WERI-Rb-1 (cell line): ENCODE data around the gene UBE2QL1.

Experiments
- DNase-seq: peaks from one replicate; pipeline ENCODE4 v3.0.0-alpha.2; 2020
- H3K27ac ChIP-seq: fragments of 250-450 bp; sonication (Bioruptor Pico); 2 replicates; pipeline ENCODE4 v1.5.1; 2020; ENCODE audit warnings: mild to moderate bottlenecking, moderate library complexity
- H3K27me3 ChIP-seq: fragments of 250-450 bp; sonication (Bioruptor Pico); 2 replicates; pipeline ENCODE4 v1.5.1; 2021; ENCODE audit warnings: mild to moderate bottlenecking, low read depth, moderate library complexity; ENCODE audit not compliant: insufficient read depth, severe bottlenecking
- H3K36me3 ChIP-seq: fragments of 250-450 bp; sonication (Bioruptor Pico); 2 replicates; pipeline ENCODE4 v1.5.1; 2020; ENCODE audit warnings: mild to moderate bottlenecking, moderate library complexity
- H3K4me3 ChIP-seq: 2 replicates; pipeline ENCODE4 v1.5.1; 2011; ENCODE audit warnings: low read depth, mild to moderate bottlenecking, control low read depth, low read length
- H3K9me3 ChIP-seq: fragments of 250-450 bp; sonication (Bioruptor Pico); 2 replicates; pipeline ENCODE4 v1.5.1; 2021; ENCODE audit warnings: mild to moderate bottlenecking, moderate library complexity; ENCODE audit not compliant: severe bottlenecking
- CTCF ChIP-seq: IDR thresholded peaks from 2 replicates; pipeline ENCODE4 v1.5.1; 2011; ENCODE audit warnings: low read depth, mild to moderate bottlenecking, control low read depth, inconsistent platforms, low read length

Gene UBE2QL1

GRCh38 chr5:6404129-6404528 is 44.5 kb upstream of the UBE2QL1 start:
- Histone ChIP-seq H3K36me3 (no peaks in the 10 kb centered on the region), H3K27me3 (peaks cover 72% of the 10 kb centered on the region), H3K4me3 (no peak overlapping the region), H3K27ac (no peak overlapping the region), H3K9me3 (no peaks in the 10 kb centered on the region)
- no peak for DNase-seq
- no peak for TF ChIP-seq CTCF

- Histone ChIP-seq H3K4me3 (no peak overlapping the region), H3K36me3 (no peaks in the 10 kb centered on the region), H3K9me3 (no peaks in the 10 kb centered on the region), H3K27me3 (peaks cover 75% of the 10 kb centered on the region), H3K27ac (no peak overlapping the region)
- TF ChIP-seq CTCF: no peak
- DNase-seq: no peak
Observed at GRCh38 chr5:6405591-6405990, 43.1 kb upstream of the UBE2QL1 start.

GRCh38 chr5:6407558-6408259 is 41.0 kb upstream of the UBE2QL1 start:
- no peak for TF ChIP-seq CTCF

GRCh38 chr5:6408260-6408596 is 40.4 kb upstream of the UBE2QL1 start:
- no peak overlapping the region for H3K27ac ChIP-seq
- H3K4me3 ChIP-seq: no peak overlapping the region
- no peak for TF ChIP-seq CTCF

More at GRCh38 chr5:6407558-6408259, 41.0 kb upstream of the UBE2QL1 start:
- DNase-seq: no peak
- H3K4me3 ChIP-seq: no peak overlapping the region
- H3K36me3 ChIP-seq: no peaks in the 10 kb centered on the region
- H3K9me3 ChIP-seq: no peaks in the 10 kb centered on the region
- peaks cover 72% of the 10 kb centered on the region for H3K27me3 ChIP-seq
- no peak overlapping the region for H3K27ac ChIP-seq

GRCh38 chr5:6408627-6409446 is 39.8 kb upstream of the UBE2QL1 start:
- Histone ChIP-seq H3K27me3 (peaks cover 65% of the 10 kb centered on the region), H3K4me3 (no peak overlapping the region), H3K36me3 (no peaks in the 10 kb centered on the region), H3K9me3 (no peaks in the 10 kb centered on the region), H3K27ac (no peak overlapping the region)
- DNase-seq: no peak
- TF ChIP-seq CTCF: no peak

More at GRCh38 chr5:6408260-6408596, 40.4 kb upstream of the UBE2QL1 start:
- peaks cover 72% of the 10 kb centered on the region for H3K27me3 ChIP-seq
- no peaks in the 10 kb centered on the region for H3K36me3 ChIP-seq
- no peaks in the 10 kb centered on the region for H3K9me3 ChIP-seq
- no peak for DNase-seq
